Activated CD4-positive, CD25-positive, alpha-beta regulatory T cell (primary cell): ENCODE measurements around the gene CTTN.

Source experiments
- DNase-seq, 4 experiments: peaks; one replicate each; lab custom pipeline; 2025; lab: John Stamatoyannopoulos, UW

The CTTN gene

GRCh38 chr11:70410276-70411205 is 12.2 kb downstream of the CTTN start:
- DNase-seq = no peak

- no peak for DNase-seq
Observed at GRCh38 chr11:70411713-70412452, 13.6 kb downstream of the CTTN start.

GRCh38 chr11:70413151-70413550 is 14.8 kb downstream of the CTTN start:
- DNase-seq = no peak

GRCh38 chr11:70414341-70415100 is 16.2 kb downstream of the CTTN start:
- no peak for DNase-seq

- no peak for DNase-seq
Observed at GRCh38 chr11:70415191-70415590, 16.9 kb downstream of the CTTN start.

- DNase-seq = no peak
Observed at GRCh38 chr11:70415642-70416395, 17.5 kb downstream of the CTTN start.

- DNase-seq = no peak
Observed at GRCh38 chr11:70416881-70417280, 18.6 kb downstream of the CTTN start.

- DNase-seq = no peak
Observed at GRCh38 chr11:70418130-70418529, 19.8 kb downstream of the CTTN start.

GRCh38 chr11:70419307-70420007 is 21.1 kb downstream of the CTTN start:
- DNase-seq = no peak

GRCh38 chr11:70420008-70420464 is 21.7 kb downstream of the CTTN start:
- DNase-seq = no peak

- DNase-seq = no peak
Observed at GRCh38 chr11:70420496-70420895, 22.2 kb downstream of the CTTN start.

GRCh38 chr11:70421123-70421522 is 22.8 kb downstream of the CTTN start:
- DNase-seq = no peak

GRCh38 chr11:70422692-70423522 is 24.6 kb downstream of the CTTN start:
- DNase-seq = no peak

GRCh38 chr11:70423523-70424505 is 25.5 kb downstream of the CTTN start:
- no peak for DNase-seq

GRCh38 chr11:70424765-70425344 is 26.5 kb downstream of the CTTN start:
- no peak for DNase-seq

- no peak for DNase-seq
Observed at GRCh38 chr11:70427436-70427835, 29.1 kb downstream of the CTTN start.

GRCh38 chr11:70428701-70429427 is 30.5 kb downstream of the CTTN start:
- no peak for DNase-seq

- DNase-seq = no peak
Observed at GRCh38 chr11:70429428-70429705, 31.0 kb downstream of the CTTN start.
